ENCODE data around the gene NFIX. TPM values are rescaled to one million over a fixed set of nuclear protein-coding genes. Genes with fewer than 3 reads are reported as not detected.

Gene NFIX
- total RNA-seq, 4 donors from 2014 or later = 126 to 223 (median 176) TPM

GRCh38 chr19:13008926-13009787 lies 13.9 kb downstream of the NFIX start:
- Histone ChIP-seq H3K4me3 (peak overlapping the region; percentile 50), H3K27ac (peak overlapping the region; percentile 97), H3K9me3 (no peaks in the 10 kb centered on the region), H3K27me3 (no peaks in the 10 kb centered on the region), H3K4me1 (peaks cover 97% of the 10 kb centered on the region), H3K36me3 (no peaks in the 10 kb centered on the region)
- DNase-seq (ENCODE audit: low spot score in 2 of 2) = no peak
- no peak for TF ChIP-seq EP300 (IDR thresholded peaks at IDR 0.05)
- no peak for TF ChIP-seq POLR2A (IDR thresholded peaks at IDR 0.05)
- no peak for TF ChIP-seq CTCF (IDR thresholded peaks at IDR 0.05)
- TF ChIP-seq POLR2AphosphoS5 (IDR thresholded peaks at IDR 0.05) = no peak
- 54% methylated on average over 28 of the region's 28 CpGs for WGBS

- TF ChIP-seq CTCF (IDR thresholded peaks at IDR 0.05) (no peak), POLR2AphosphoS5 (IDR thresholded peaks at IDR 0.05) (peak in 1 of 3 donors; percentile 17)
- no peaks in the 10 kb centered on the region for H3K9me3 ChIP-seq
- no peaks in the 10 kb centered on the region for H3K27me3 ChIP-seq
- peak overlapping the region; percentile 97 for H3K27ac ChIP-seq
- peaks cover 95% of the 10 kb centered on the region for H3K4me1 ChIP-seq
- H3K36me3 ChIP-seq = no peaks in the 10 kb centered on the region
- peak overlapping the region; percentile 50 for H3K4me3 ChIP-seq
- DNase-seq (ENCODE audit: low spot score in 2 of 2) = no peak
- 34% methylated on average over 41 of the region's 62 CpGs for WGBS
Measured at GRCh38 chr19:13010038-13010991, 15.0 kb downstream of the NFIX start.

GRCh38 chr19:13010992-13011652 lies 15.8 kb downstream of the NFIX start:
- WGBS = 41% methylated on average over 34 of the region's 39 CpGs
- H3K27ac ChIP-seq = peak overlapping the region; percentile 97

GRCh38 chr19:13011653-13012389 lies 16.5 kb downstream of the NFIX start:
- H3K27ac ChIP-seq = peak overlapping the region; percentile 97
- peak in 1 of 2 donors; percentile 73 for DNase-seq (ENCODE audit: low spot score in 2 of 2)
- H3K4me3 ChIP-seq = peak overlapping the region; percentile 50
- peaks cover 95% of the 10 kb centered on the region for H3K4me1 ChIP-seq
- no peaks in the 10 kb centered on the region for H3K9me3 ChIP-seq
- H3K27me3 ChIP-seq = no peaks in the 10 kb centered on the region
- no peaks in the 10 kb centered on the region for H3K36me3 ChIP-seq
- WGBS = 64% methylated on average over 24 of the region's 54 CpGs
- no peak for TF ChIP-seq EP300 (IDR thresholded peaks at IDR 0.05)
- peak in 2 of 3 donors; percentile 53 to 75 for TF ChIP-seq POLR2AphosphoS5 (IDR thresholded peaks at IDR 0.05)

More at GRCh38 chr19:13010992-13011652, 15.8 kb downstream of the NFIX start:
- no peak for TF ChIP-seq CTCF (IDR thresholded peaks at IDR 0.05)
- no peak for TF ChIP-seq POLR2AphosphoS5 (IDR thresholded peaks at IDR 0.05)
- no peak for TF ChIP-seq POLR2A (IDR thresholded peaks at IDR 0.05)
- no peak for TF ChIP-seq EP300 (IDR thresholded peaks at IDR 0.05)
- Histone ChIP-seq H3K9me3 (no peaks in the 10 kb centered on the region), H3K36me3 (no peaks in the 10 kb centered on the region), H3K4me1 (peaks cover 95% of the 10 kb centered on the region), H3K4me3 (peak overlapping the region; percentile 50), H3K27me3 (no peaks in the 10 kb centered on the region)
- DNase-seq (ENCODE audit: low spot score in 2 of 2) = no peak

- H3K27me3 ChIP-seq = no peaks in the 10 kb centered on the region
- no peaks in the 10 kb centered on the region for H3K36me3 ChIP-seq
- WGBS = 18% methylated on average over 5 of the region's 23 CpGs
- H3K4me1 ChIP-seq = peaks cover 95% of the 10 kb centered on the region
- no peak for DNase-seq (ENCODE audit: low spot score in 2 of 2)
- peak overlapping the region; percentile 50 for H3K4me3 ChIP-seq
- H3K9me3 ChIP-seq = no peaks in the 10 kb centered on the region
- no peak for TF ChIP-seq POLR2AphosphoS5 (IDR thresholded peaks at IDR 0.05)
- no peak for TF ChIP-seq CTCF (IDR thresholded peaks at IDR 0.05)
- TF ChIP-seq EP300 (IDR thresholded peaks at IDR 0.05) = no peak
- no peak for TF ChIP-seq POLR2A (IDR thresholded peaks at IDR 0.05)
- peak overlapping the region; percentile 97 for H3K27ac ChIP-seq
Measured at GRCh38 chr19:13012390-13012689, 17.1 kb downstream of the NFIX start.
